ENCODE data around the gene IL24. TPM values are rescaled to one million over a fixed set of nuclear protein-coding genes. Genes with fewer than 3 reads are reported as not detected.

IL24 gene
- total RNA-seq, 1 donor from 2014 or later = not detected

DNA sequence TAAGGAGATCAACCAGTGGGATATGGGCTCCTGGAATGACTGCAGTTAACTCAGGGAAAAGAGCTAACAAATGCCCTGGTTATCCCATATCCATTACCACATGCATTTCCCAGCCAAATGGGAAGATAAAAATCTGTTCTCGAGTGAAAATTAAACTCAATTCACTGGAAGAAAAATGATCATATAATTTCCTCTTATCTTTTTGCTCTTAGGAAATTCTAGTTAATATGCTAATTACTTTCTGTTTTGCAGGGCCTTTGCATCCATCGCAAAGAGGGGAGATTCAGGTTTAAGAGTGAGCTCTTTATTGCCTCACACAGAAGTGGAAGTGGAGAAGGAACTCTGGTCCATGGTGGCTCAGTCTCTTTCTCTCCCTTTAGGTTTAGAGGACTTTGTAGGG, 3.9 kb upstream of the IL24 start:
- Mint-ChIP-seq H3K27ac (ENCODE audit: unreplicated experiment) (no peak overlapping the region), H3K36me3 (ENCODE audit: unreplicated experiment) (no peaks in the 10 kb centered on the region), H3K4me3 (ENCODE audit: unreplicated experiment) (no peak overlapping the region), H3K4me1 (ENCODE audit: low read depth, unreplicated experiment) (peaks cover 9% of the 10 kb centered on the region), H3K27me3 (ENCODE audit: unreplicated experiment) (no peaks in the 10 kb centered on the region), H3K9me3 (ENCODE audit: unreplicated experiment) (peaks cover 2% of the 10 kb centered on the region)
- TF ChIP-seq CTCF (IDR thresholded peaks at IDR 0.05; ENCODE audit: partially characterized antibody, unreplicated experiment) = no peak
- no peak for DNase-seq

DNA sequence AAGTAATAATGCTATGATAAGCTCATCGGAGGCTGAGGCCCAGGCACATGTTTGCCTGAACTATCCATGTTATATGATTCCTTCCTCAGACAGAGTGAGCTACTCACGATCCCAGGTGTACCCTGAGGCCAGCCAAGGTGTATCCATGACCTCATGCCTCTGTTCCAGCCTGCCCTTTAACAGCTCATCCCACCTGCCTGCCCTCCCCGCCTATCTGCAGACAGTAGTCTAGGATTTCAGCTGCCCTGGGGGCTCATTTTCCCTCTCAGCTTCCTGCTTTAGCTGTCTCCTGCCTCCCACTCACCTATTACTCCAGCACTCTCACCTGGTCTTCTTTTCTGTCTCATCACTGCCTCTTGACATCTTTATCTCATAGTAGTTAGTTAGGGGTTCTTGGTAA, 1.9 kb upstream of the IL24 start:
- H3K36me3 Mint-ChIP-seq (ENCODE audit: unreplicated experiment) = no peaks in the 10 kb centered on the region
- TF ChIP-seq CTCF (IDR thresholded peaks at IDR 0.05; ENCODE audit: partially characterized antibody, unreplicated experiment) = no peak
- H3K4me1 Mint-ChIP-seq (ENCODE audit: low read depth, unreplicated experiment) = peaks cover 9% of the 10 kb centered on the region

DNA sequence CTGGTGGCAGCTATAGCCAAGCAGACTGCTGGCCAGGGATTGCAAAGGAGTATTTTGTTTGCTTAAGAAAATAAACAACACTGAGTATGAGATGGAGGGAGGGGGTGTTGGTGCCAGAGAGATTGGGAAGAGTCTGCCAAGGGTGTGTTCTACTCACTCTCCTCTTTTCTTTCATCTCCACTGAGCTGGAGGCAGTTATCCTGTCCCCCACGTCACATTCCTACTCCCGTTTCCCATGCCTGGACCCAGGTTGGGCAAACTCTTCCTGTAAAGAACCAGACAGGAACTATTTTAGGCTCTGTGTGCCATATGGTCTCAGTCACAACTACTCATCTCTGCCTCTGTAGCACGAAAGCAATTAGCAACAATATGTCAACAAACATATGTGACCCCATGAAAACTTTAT, 1.4 kb upstream of the IL24 start:
- DNase-seq = no peak
- H3K27ac Mint-ChIP-seq (ENCODE audit: unreplicated experiment) = peak overlapping the region; percentile 33
- H3K4me1 Mint-ChIP-seq (ENCODE audit: low read depth, unreplicated experiment) = peaks cover 9% of the 10 kb centered on the region
- H3K36me3 Mint-ChIP-seq (ENCODE audit: unreplicated experiment) = no peaks in the 10 kb centered on the region
- peaks cover 2% of the 10 kb centered on the region for H3K9me3 Mint-ChIP-seq (ENCODE audit: unreplicated experiment)
- TF ChIP-seq CTCF (IDR thresholded peaks at IDR 0.05; ENCODE audit: partially characterized antibody, unreplicated experiment) = no peak
- H3K27me3 Mint-ChIP-seq (ENCODE audit: unreplicated experiment) = no peaks in the 10 kb centered on the region
- no peak overlapping the region for H3K4me3 Mint-ChIP-seq (ENCODE audit: unreplicated experiment)

More for the DNA sequence above, 1.9 kb upstream of the IL24 start:
- Mint-ChIP-seq H3K4me3 (ENCODE audit: unreplicated experiment) (no peak overlapping the region), H3K9me3 (ENCODE audit: unreplicated experiment) (peaks cover 2% of the 10 kb centered on the region), H3K27me3 (ENCODE audit: unreplicated experiment) (no peaks in the 10 kb centered on the region), H3K27ac (ENCODE audit: unreplicated experiment) (no peak overlapping the region)
- no peak for DNase-seq

- H3K4me1 Mint-ChIP-seq (ENCODE audit: low read depth, unreplicated experiment) = peaks cover 9% of the 10 kb centered on the region
- no peak for TF ChIP-seq CTCF (IDR thresholded peaks at IDR 0.05; ENCODE audit: partially characterized antibody, unreplicated experiment)
- no peaks in the 10 kb centered on the region for H3K36me3 Mint-ChIP-seq (ENCODE audit: unreplicated experiment)
- no peak for DNase-seq
- no peaks in the 10 kb centered on the region for H3K27me3 Mint-ChIP-seq (ENCODE audit: unreplicated experiment)
- peaks cover 2% of the 10 kb centered on the region for H3K9me3 Mint-ChIP-seq (ENCODE audit: unreplicated experiment)
- no peak overlapping the region for H3K27ac Mint-ChIP-seq (ENCODE audit: unreplicated experiment)
- no peak overlapping the region for H3K4me3 Mint-ChIP-seq (ENCODE audit: unreplicated experiment)
Observed at GRCh38 chr1:206896261-206896660, 982 bp upstream of the IL24 start.

- no peak for TF ChIP-seq CTCF (IDR thresholded peaks at IDR 0.05; ENCODE audit: partially characterized antibody, unreplicated experiment)
- peaks cover 9% of the 10 kb centered on the region for H3K4me1 Mint-ChIP-seq (ENCODE audit: low read depth, unreplicated experiment)
- peaks cover 2% of the 10 kb centered on the region for H3K9me3 Mint-ChIP-seq (ENCODE audit: unreplicated experiment)
- no peak for DNase-seq
- H3K4me3 Mint-ChIP-seq (ENCODE audit: unreplicated experiment) = no peak overlapping the region
- no peaks in the 10 kb centered on the region for H3K36me3 Mint-ChIP-seq (ENCODE audit: unreplicated experiment)
- H3K27me3 Mint-ChIP-seq (ENCODE audit: unreplicated experiment) = no peaks in the 10 kb centered on the region
- H3K27ac Mint-ChIP-seq (ENCODE audit: unreplicated experiment) = no peak overlapping the region
Observed at GRCh38 chr1:206898089-206898914, 1.1 kb downstream of the IL24 start.
